Hepatocyte (in vitro differentiated cells): Measurements from ENCODE around the gene KRTAP5-2.

Experiments used
- EZH2 ChIP-seq: fragments of 200-600 bp; sonication (generic); IDR thresholded peaks from 2 replicates; pipeline ENCODE4 v1.6.1; 2016; ENCODE audit warnings: antibody characterized with exemption, mild to moderate bottlenecking, borderline replicate concordance
- EZH2phosphoT487 ChIP-seq: fragments of 200-600 bp; sonication (generic); IDR thresholded peaks from one replicate; pipeline ENCODE4 v1.6.1; 2018; ENCODE audit warnings: antibody characterized with exemption, mild to moderate bottlenecking, low read depth, moderate library complexity; ENCODE audit not compliant: unreplicated experiment, severe bottlenecking
- TF ChIP-seq, protein P1 (sequence below): fragments of 200-600 bp; sonication (generic); IDR thresholded peaks from 2 replicates; pipeline ENCODE4 v1.5.1; 2016; ENCODE audit warnings: antibody characterized with exemption, mild to moderate bottlenecking; ENCODE audit not compliant: poor library complexity

DNA sequence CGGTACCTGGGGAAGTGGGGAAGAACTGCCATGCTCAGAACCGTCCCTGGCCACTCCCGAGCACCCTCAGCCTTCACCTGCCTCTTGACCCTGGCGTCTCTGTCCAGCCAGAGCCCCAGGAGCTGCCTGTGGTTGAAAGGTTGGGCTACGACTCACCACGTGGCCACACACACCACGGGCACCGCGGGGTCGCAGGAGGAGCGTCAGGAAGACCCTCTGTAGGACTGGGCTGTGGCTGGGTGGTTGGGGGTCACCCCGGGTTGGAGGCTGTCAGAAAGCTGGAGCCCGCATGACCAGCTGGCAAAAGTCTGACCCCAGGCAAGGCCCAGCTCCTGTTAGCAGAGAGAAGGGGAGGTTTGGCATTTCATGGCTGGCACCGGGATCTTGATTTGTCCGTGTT is 43.0 kb upstream of the KRTAP5-2 start:
- TF ChIP-seq, protein P1, sequence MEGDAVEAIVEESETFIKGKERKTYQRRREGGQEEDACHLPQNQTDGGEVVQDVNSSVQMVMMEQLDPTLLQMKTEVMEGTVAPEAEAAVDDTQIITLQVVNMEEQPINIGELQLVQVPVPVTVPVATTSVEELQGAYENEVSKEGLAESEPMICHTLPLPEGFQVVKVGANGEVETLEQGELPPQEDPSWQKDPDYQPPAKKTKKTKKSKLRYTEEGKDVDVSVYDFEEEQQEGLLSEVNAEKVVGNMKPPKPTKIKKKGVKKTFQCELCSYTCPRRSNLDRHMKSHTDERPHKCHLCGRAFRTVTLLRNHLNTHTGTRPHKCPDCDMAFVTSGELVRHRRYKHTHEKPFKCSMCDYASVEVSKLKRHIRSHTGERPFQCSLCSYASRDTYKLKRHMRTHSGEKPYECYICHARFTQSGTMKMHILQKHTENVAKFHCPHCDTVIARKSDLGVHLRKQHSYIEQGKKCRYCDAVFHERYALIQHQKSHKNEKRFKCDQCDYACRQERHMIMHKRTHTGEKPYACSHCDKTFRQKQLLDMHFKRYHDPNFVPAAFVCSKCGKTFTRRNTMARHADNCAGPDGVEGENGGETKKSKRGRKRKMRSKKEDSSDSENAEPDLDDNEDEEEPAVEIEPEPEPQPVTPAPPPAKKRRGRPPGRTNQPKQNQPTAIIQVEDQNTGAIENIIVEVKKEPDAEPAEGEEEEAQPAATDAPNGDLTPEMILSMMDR = no peak
- TF ChIP-seq EZH2 (no peak), EZH2phosphoT487 (no peak)
